ENCODE measurements around the gene HRH2. TPM values are rescaled to one million over a fixed set of nuclear protein-coding genes. Genes with fewer than 3 reads are reported as not detected.

The HRH2 gene
- polyA plus RNA-seq, 1 donor (not counting 4 experiments of a cell fraction or from before 2014, with no cell fraction given), result not detected

GRCh38 chr5:175663186-175664184 lies 5.6 kb downstream of the HRH2 start:
- Histone ChIP-seq H3K4me1 (ENCODE audit: control insufficient read depth, extremely low read depth, insufficient read depth, low read length) (no peaks in the 10 kb centered on the region), H3K79me2 (ENCODE audit: control insufficient read depth, insufficient read depth, low read length) (no peaks in the 10 kb centered on the region), H4K20me1 (ENCODE audit: control insufficient read depth, extremely low read depth, insufficient read depth, low read length) (no peaks in the 10 kb centered on the region), H3K9me1 (ENCODE audit: control insufficient read depth, extremely low read depth, insufficient read depth, low read length) (no peaks in the 10 kb centered on the region), H3K4me2 (ENCODE audit: control insufficient read depth, extremely low read depth, insufficient read depth, low read depth, low read length) (no peak overlapping the region), H3K4me3 (ENCODE audit: control insufficient read depth in 2 of 3, extremely low read depth in 1 of 3, insufficient read depth in 2 of 3, low read depth in 1 of 3, low read length in 3 of 3) (no peak overlapping the region), H3K9me3 (ENCODE audit: control insufficient read depth, low read depth, low read length) (no peaks in the 10 kb centered on the region), H2AFZ (ENCODE audit: control insufficient read depth, low read length) (no peak overlapping the region), H3K9ac (ENCODE audit: control insufficient read depth, extremely low read depth, insufficient read depth, low read length) (no peak overlapping the region), H3K27me3 (ENCODE audit: control insufficient read depth, extremely low read depth, insufficient read depth, low read length) (peaks cover 5% of the 10 kb centered on the region), H3K36me3 (ENCODE audit: control insufficient read depth in 2 of 2, extremely low read depth in 1 of 2, insufficient read depth in 2 of 2, low read length in 2 of 2) (no peaks in the 10 kb centered on the region), H3K27ac (ENCODE audit: control insufficient read depth, insufficient read depth, low read length) (no peak overlapping the region)
- dilution Hi-C loops (cut with MboI; ENCODE audit: extremely low pct_ligation_motif_present, low sequenced_read_pairs), result no loop called here
- TF ChIP-seq CTCF (optimal IDR thresholded peaks at IDR 0.05 in 1 of 3, IDR thresholded peaks at IDR 0.05 in 1 of 3, conservative IDR thresholded peaks at IDR 0.05 in 1 of 3; ENCODE audit: extremely low read depth in 1 of 3, insufficient read depth in 2 of 3, low read length in 3 of 3), result no peak
- TF ChIP-seq EZH2 (IDR thresholded peaks at IDR 0.05; ENCODE audit: low read length), result no peak
- no peak for DNase-seq (ENCODE audit: low read depth, low spot score)
- FAIRE-seq, result no peak

GRCh38 chr5:175664723-175665122 lies 6.9 kb downstream of the HRH2 start:
- dilution Hi-C loops (cut with MboI; ENCODE audit: extremely low pct_ligation_motif_present, low sequenced_read_pairs), result no loop called here
- FAIRE-seq, result no peak
- DNase-seq (ENCODE audit: low read depth, low spot score), result no peak

More at GRCh38 chr5:175664723-175665122, 6.9 kb downstream of the HRH2 start:
- Histone ChIP-seq H3K79me2 (ENCODE audit: control insufficient read depth, insufficient read depth, low read length) (no peaks in the 10 kb centered on the region), H2AFZ (ENCODE audit: control insufficient read depth, low read length) (no peak overlapping the region), H3K4me2 (ENCODE audit: control insufficient read depth, extremely low read depth, insufficient read depth, low read depth, low read length) (no peak overlapping the region), H3K4me1 (ENCODE audit: control insufficient read depth, extremely low read depth, insufficient read depth, low read length) (no peaks in the 10 kb centered on the region), H3K9me3 (ENCODE audit: control insufficient read depth, low read depth, low read length) (no peaks in the 10 kb centered on the region), H3K9ac (ENCODE audit: control insufficient read depth, extremely low read depth, insufficient read depth, low read length) (no peak overlapping the region), H3K4me3 (ENCODE audit: control insufficient read depth in 2 of 3, extremely low read depth in 1 of 3, insufficient read depth in 2 of 3, low read depth in 1 of 3, low read length in 3 of 3) (no peak overlapping the region), H4K20me1 (ENCODE audit: control insufficient read depth, extremely low read depth, insufficient read depth, low read length) (no peaks in the 10 kb centered on the region), H3K9me1 (ENCODE audit: control insufficient read depth, extremely low read depth, insufficient read depth, low read length) (no peaks in the 10 kb centered on the region), H3K27me3 (ENCODE audit: control insufficient read depth, extremely low read depth, insufficient read depth, low read length) (no peaks in the 10 kb centered on the region), H3K36me3 (ENCODE audit: control insufficient read depth in 2 of 2, extremely low read depth in 1 of 2, insufficient read depth in 2 of 2, low read length in 2 of 2) (no peaks in the 10 kb centered on the region), H3K27ac (ENCODE audit: control insufficient read depth, insufficient read depth, low read length) (no peak overlapping the region)
- TF ChIP-seq CTCF (optimal IDR thresholded peaks at IDR 0.05 in 1 of 3, IDR thresholded peaks at IDR 0.05 in 1 of 3, conservative IDR thresholded peaks at IDR 0.05 in 1 of 3; ENCODE audit: extremely low read depth in 1 of 3, insufficient read depth in 2 of 3, low read length in 3 of 3) (no peak), EZH2 (IDR thresholded peaks at IDR 0.05; ENCODE audit: low read length) (no peak)
